ENCODE data around the gene LSMEM2. TPM values are rescaled to one million over a fixed set of nuclear protein-coding genes. Genes with fewer than 3 reads are reported as not detected.
A peak's percentile ranks its signal among the peaks of the same experiment; 100 is the strongest.

The LSMEM2 gene
- total RNA-seq, 1 donor = not detected

GRCh38 chr3:50254577-50255250, 24.2 kb upstream of the LSMEM2 start:
- no peak for TF ChIP-seq CTCF (IDR thresholded peaks at IDR 0.05; ENCODE audit: insufficient read depth, low read length)
- DNase-seq (ENCODE audit: low read depth) = peak; percentile 42
- no peak overlapping the region for H3K4me3 ChIP-seq (ENCODE audit: low read depth, low read length)

- no peak for TF ChIP-seq CTCF (IDR thresholded peaks at IDR 0.05; ENCODE audit: insufficient read depth, low read length)
- H3K4me3 ChIP-seq (ENCODE audit: low read depth, low read length) = no peak overlapping the region
- no peak for DNase-seq (ENCODE audit: low read depth)
These were observed 23.7 kb upstream of the LSMEM2 start for GRCh38 chr3:50255251-50255615.

GRCh38 chr3:50256978-50257890, 21.7 kb upstream of the LSMEM2 start:
- no peak overlapping the region for H3K4me3 ChIP-seq (ENCODE audit: low read depth, low read length)
- peak; percentile 34 for DNase-seq (ENCODE audit: low read depth)
- TF ChIP-seq CTCF (IDR thresholded peaks at IDR 0.05; ENCODE audit: insufficient read depth, low read length) = peak; percentile 57

- H3K4me3 ChIP-seq (ENCODE audit: low read depth, low read length) = no peak overlapping the region
- no peak for DNase-seq (ENCODE audit: low read depth)
- TF ChIP-seq CTCF (IDR thresholded peaks at IDR 0.05; ENCODE audit: insufficient read depth, low read length) = no peak
These were observed 20.7 kb upstream of the LSMEM2 start for GRCh38 chr3:50258029-50258680.

- no peak overlapping the region for H3K4me3 ChIP-seq (ENCODE audit: low read depth, low read length)
- no peak for TF ChIP-seq CTCF (IDR thresholded peaks at IDR 0.05; ENCODE audit: insufficient read depth, low read length)
- DNase-seq (ENCODE audit: low read depth) = no peak
These were observed 19.9 kb upstream of the LSMEM2 start for GRCh38 chr3:50258979-50259378.

GRCh38 chr3:50259432-50260026, 19.4 kb upstream of the LSMEM2 start:
- H3K4me3 ChIP-seq (ENCODE audit: low read depth, low read length) = peak overlapping the region; percentile 22
- TF ChIP-seq CTCF (IDR thresholded peaks at IDR 0.05; ENCODE audit: insufficient read depth, low read length) = no peak
- no peak for DNase-seq (ENCODE audit: low read depth)

All from fibroblast of the aortic adventitia (primary cell).